ENCODE data around the gene SLC22A15. TPM values are rescaled to one million over a fixed set of nuclear protein-coding genes. Genes with fewer than 3 reads are reported as not detected.

The SLC22A15 gene
- total RNA-seq, 2 experiments from 2014 or later, result 0.82 to 2.8 TPM

- Histone ChIP-seq H2AFZ (ENCODE audit: low read length) (peak overlapping the region; percentile 81), H3K27ac (ENCODE audit: low read depth, low read length, poor library complexity, severe bottlenecking) (no peak overlapping the region), H3K4me1 (ENCODE audit: insufficient read depth, low read length, poor library complexity, severe bottlenecking) (no peaks in the 10 kb centered on the region), H3K9me2 (ENCODE audit: insufficient read depth, low read length) (no peaks in the 10 kb centered on the region), H3K4me2 (ENCODE audit: low read length) (peak overlapping the region; percentile 57), H4K20me1 (ENCODE audit: insufficient read depth, low read length) (no peaks in the 10 kb centered on the region), H3K9me3 (ENCODE audit: low read length) (0 out of 2 replicates have a peak, but pooled peaks cover 5% of the 10 kb centered on the region), H3K36me3 (ENCODE audit: insufficient read depth, low read length) (no peaks in the 10 kb centered on the region), H3K79me2 (ENCODE audit: insufficient read depth, low read depth, low read length) (no peaks in the 10 kb centered on the region), H3K4me3 (ENCODE audit: low read depth, low read length, poor library complexity, severe bottlenecking) (peak overlapping the region; percentile 64)
- no peak for DNase-seq (ENCODE audit: low spot score)
- POLR2A ChIA-PET, result interaction anchor here (0.5 to 0.7 kb wide), 2 partner anchors 13 to 383 kb away, joined by 3 read pairs; no protein-coding TSS in a partner anchor
- intact Hi-C loops (cut with micrococcal nuclease; ENCODE audit: unreplicated experiment), result no loop called here
- CTCF ChIA-PET (ENCODE audit: unreplicated experiment), result no interaction called here
- no TSS peak for BruUV-seq (replicated peaks)
- TF ChIP-seq EZH2phosphoT487 (IDR thresholded peaks at IDR 0.05; ENCODE audit: borderline replicate concordance, low read depth, low read length), result no peak
- TF ChIP-seq, protein P1, sequence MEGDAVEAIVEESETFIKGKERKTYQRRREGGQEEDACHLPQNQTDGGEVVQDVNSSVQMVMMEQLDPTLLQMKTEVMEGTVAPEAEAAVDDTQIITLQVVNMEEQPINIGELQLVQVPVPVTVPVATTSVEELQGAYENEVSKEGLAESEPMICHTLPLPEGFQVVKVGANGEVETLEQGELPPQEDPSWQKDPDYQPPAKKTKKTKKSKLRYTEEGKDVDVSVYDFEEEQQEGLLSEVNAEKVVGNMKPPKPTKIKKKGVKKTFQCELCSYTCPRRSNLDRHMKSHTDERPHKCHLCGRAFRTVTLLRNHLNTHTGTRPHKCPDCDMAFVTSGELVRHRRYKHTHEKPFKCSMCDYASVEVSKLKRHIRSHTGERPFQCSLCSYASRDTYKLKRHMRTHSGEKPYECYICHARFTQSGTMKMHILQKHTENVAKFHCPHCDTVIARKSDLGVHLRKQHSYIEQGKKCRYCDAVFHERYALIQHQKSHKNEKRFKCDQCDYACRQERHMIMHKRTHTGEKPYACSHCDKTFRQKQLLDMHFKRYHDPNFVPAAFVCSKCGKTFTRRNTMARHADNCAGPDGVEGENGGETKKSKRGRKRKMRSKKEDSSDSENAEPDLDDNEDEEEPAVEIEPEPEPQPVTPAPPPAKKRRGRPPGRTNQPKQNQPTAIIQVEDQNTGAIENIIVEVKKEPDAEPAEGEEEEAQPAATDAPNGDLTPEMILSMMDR (conservative IDR thresholded peaks at IDR 0.05; ENCODE audit: low read length), result no peak
Measured at GRCh38 chr1:115975569-115976061, 698 bp upstream of the SLC22A15 start.

DNA sequence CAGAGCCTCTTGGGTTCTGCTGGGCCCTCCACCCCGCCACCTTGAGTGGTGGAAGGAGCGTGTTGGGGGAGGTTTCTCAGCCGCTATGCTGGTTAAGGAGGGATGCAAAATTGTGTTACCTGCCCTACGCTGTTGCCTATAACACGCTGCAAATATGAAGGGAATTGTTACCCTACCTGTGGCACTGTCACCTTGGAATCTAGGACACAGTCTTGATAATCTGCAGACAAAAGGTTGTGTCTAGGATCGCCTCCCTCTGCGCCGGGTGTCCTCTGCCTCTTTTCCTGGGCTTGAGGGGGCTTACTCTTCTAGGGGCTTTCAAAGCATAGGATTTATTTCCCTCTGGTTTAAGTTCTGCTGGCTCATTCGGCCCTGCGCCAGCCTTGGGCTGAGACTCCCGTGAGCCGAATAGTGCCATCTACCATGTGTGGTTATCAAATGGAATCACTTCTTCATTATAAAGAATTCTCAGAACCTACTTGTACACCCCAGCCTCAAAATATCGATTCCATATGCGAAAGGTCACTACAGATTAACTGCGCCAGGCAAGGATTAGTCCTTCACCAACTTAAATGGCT is 697 bp downstream of the SLC22A15 start:
- DNase-seq (ENCODE audit: low spot score), result no peak
- intact Hi-C loops (cut with micrococcal nuclease; ENCODE audit: unreplicated experiment), result no loop called here
- Histone ChIP-seq H3K9me3 (ENCODE audit: low read length) (0 out of 2 replicates have a peak, but pooled peaks cover 5% of the 10 kb centered on the region), H3K4me1 (ENCODE audit: insufficient read depth, low read length, poor library complexity, severe bottlenecking) (no peaks in the 10 kb centered on the region), H3K4me2 (ENCODE audit: low read length) (peak overlapping the region; percentile 44), H2AFZ (ENCODE audit: low read length) (no peak overlapping the region), H3K36me3 (ENCODE audit: insufficient read depth, low read length) (no peaks in the 10 kb centered on the region), H3K79me2 (ENCODE audit: insufficient read depth, low read depth, low read length) (no peaks in the 10 kb centered on the region), H4K20me1 (ENCODE audit: insufficient read depth, low read length) (no peaks in the 10 kb centered on the region), H3K27ac (ENCODE audit: low read depth, low read length, poor library complexity, severe bottlenecking) (no peak overlapping the region), H3K4me3 (ENCODE audit: low read depth, low read length, poor library complexity, severe bottlenecking) (peak overlapping the region; percentile 64), H3K9me2 (ENCODE audit: insufficient read depth, low read length) (no peaks in the 10 kb centered on the region)
- POLR2A ChIA-PET, result no interaction called here
- CTCF ChIA-PET (ENCODE audit: unreplicated experiment), result no interaction called here
- TF ChIP-seq, protein P1 (conservative IDR thresholded peaks at IDR 0.05; ENCODE audit: low read length), result no peak
- TF ChIP-seq EZH2phosphoT487 (IDR thresholded peaks at IDR 0.05; ENCODE audit: borderline replicate concordance, low read depth, low read length), result no peak; the same call in 1 of the 2 replicates
- no TSS peak for BruUV-seq (replicated peaks)

Measured in OCI-LY7 (cell line).